H1 (cell line): ENCODE data around the gene EFEMP2. TPM values are rescaled to one million over a fixed set of nuclear protein-coding genes. Genes with fewer than 3 reads are reported as not detected.

Experiments
- CTCF ChIA-PET: fragments of 300-600 bp; sonication (Branson Sonifier 250); formaldehyde crosslinking; loops from one replicate; lab custom pipeline; 2021; ENCODE audit not compliant: partially characterized antibody; lab: Charles Lee
- POLR2A ChIA-PET: fragments of 300-600 bp; sonication (Branson Sonifier 250); formaldehyde crosslinking; loops from one replicate; lab custom pipeline; 2021; ENCODE audit warnings: inconsistent platforms; ENCODE audit not compliant: partially characterized antibody; lab: Charles Lee
- DNase-seq, 2 experiments: peaks; one replicate each; pipeline versions ENCODE4 v3.0.0 to v3.0.0-alpha.2; 2010 to 2022; ENCODE audit warnings: low spot score in 2 of 2, low read depth in 1 of 2, mixed read lengths in 1 of 2
- FAIRE-seq: peaks from 2 replicates; lab custom pipeline; 2011; peaks lifted over from hg19 to GRCh38; lab: Jason Lieb, UNC
- H2AFZ ChIP-seq: 2 replicates; pipeline ENCODE4 v1.8.1; 2012; ENCODE audit warnings: low read length, inconsistent platforms
- H2AK5ac ChIP-seq: 2 replicates; pipeline ENCODE4 v1.6.1; 2013; ENCODE audit warnings: low read depth, low read length
- H2BK120ac ChIP-seq: replicated peaks from 2 replicates; pipeline ENCODE3; 2013; ENCODE audit warnings: low read depth, low read length, inconsistent platforms
- H2BK12ac ChIP-seq: 2 replicates; pipeline ENCODE4 v1.6.1; 2013; ENCODE audit warnings: low read depth, low read length
- H2BK15ac ChIP-seq: 2 replicates; pipeline ENCODE4 v1.6.1; 2013; ENCODE audit warnings: low read length
- H2BK20ac ChIP-seq: 2 replicates; pipeline ENCODE4 v1.6.1; 2013; ENCODE audit warnings: low read length
- H2BK5ac ChIP-seq: 2 replicates; pipeline ENCODE4 v1.6.1; 2013; ENCODE audit warnings: low read depth, low read length
- H3K14ac ChIP-seq: 2 replicates; pipeline ENCODE4 v1.6.1; 2013; ENCODE audit warnings: inconsistent platforms; ENCODE audit not compliant: insufficient read length
- H3K18ac ChIP-seq: 2 replicates; pipeline ENCODE4 v1.6.1; 2013; ENCODE audit warnings: low read length; ENCODE audit errors: extremely low read depth
- H3K23ac ChIP-seq: 2 replicates; pipeline ENCODE4 v1.6.1; 2013; ENCODE audit warnings: inconsistent platforms; ENCODE audit not compliant: insufficient read length
- H3K23me2 ChIP-seq: 2 replicates; pipeline ENCODE4 v1.6.1; 2013; ENCODE audit warnings: low read depth, low read length
- H3K27ac ChIP-seq: 2 replicates; pipeline ENCODE4 v1.6.1; 2011; ENCODE audit warnings: low read depth, low read length, inconsistent platforms
- H3K27me3 ChIP-seq, 4 experiments: replicated peaks in 1 of 4; 1 replicate in 1 of 4; 2 replicates in 3 of 4; pipeline versions ENCODE4 v1.6.1 to v1.8.1; 2011 to 2013; ENCODE audit warnings: low read length in 3 of 4, mild to moderate bottlenecking in 3 of 4, inconsistent platforms in 2 of 4, mixed read lengths in 2 of 4, moderate library complexity in 1 of 4; ENCODE audit not compliant: control insufficient read depth in 3 of 4, insufficient read depth in 3 of 4; ENCODE audit errors: extremely low read depth in 1 of 4
- H3K36me3 ChIP-seq, 4 experiments: 2 replicates each; pipeline versions ENCODE4 v1.6.1 to v1.8.1; 2011 to 2013; ENCODE audit warnings: mild to moderate bottlenecking in 4 of 4, low read length in 3 of 4, moderate library complexity in 2 of 4, control low read depth in 1 of 4, inconsistent platforms in 1 of 4; ENCODE audit not compliant: insufficient read depth in 4 of 4, control insufficient read depth in 2 of 4
- H3K4ac ChIP-seq: replicated peaks from 2 replicates; pipeline ENCODE3; 2013; ENCODE audit warnings: low read length, low read depth, mixed read lengths, inconsistent platforms; ENCODE audit not compliant: insufficient read length
- H3K4me1 ChIP-seq, 4 experiments: replicated peaks in 1 of 4; 1 replicate in 1 of 4; 2 replicates in 3 of 4; pipeline versions ENCODE4 v1.6.1 to v1.8.1; 2011 to 2013; ENCODE audit warnings: low read length in 3 of 4, inconsistent platforms in 2 of 4, mixed read lengths in 1 of 4; ENCODE audit not compliant: insufficient read depth in 4 of 4, control insufficient read depth in 3 of 4
- H3K4me2 ChIP-seq, 2 experiments: 2 replicates each; pipeline versions ENCODE4 v1.6.1 to v1.8.1; 2011 to 2013; ENCODE audit warnings: low read depth in 2 of 2, low read length in 2 of 2, control low read depth in 1 of 2, inconsistent platforms in 1 of 2, mild to moderate bottlenecking in 1 of 2; ENCODE audit not compliant: insufficient read depth in 1 of 2
- H3K4me3 ChIP-seq, 4 experiments: fragments of 200-600, 300-600 bp in 1 of 4; sonication (generic), shearing (Covaris generic), sonication (Bioruptor Twin) in 1 of 4; 2 replicates each; pipeline versions ENCODE4 v1.5.1 to v1.8.1; 2011 to 2016; ENCODE audit warnings: low read length in 4 of 4, low read depth in 3 of 4, control low read depth in 2 of 4, inconsistent platforms in 2 of 4, mild to moderate bottlenecking in 2 of 4, mixed read lengths in 1 of 4, moderate library complexity in 1 of 4; ENCODE audit not compliant: insufficient read depth in 2 of 4; ENCODE audit errors: extremely low read depth in 1 of 4
- H3K56ac ChIP-seq: replicated peaks from 2 replicates; pipeline ENCODE3; 2013; ENCODE audit warnings: low read depth, mild to moderate bottlenecking, mixed read lengths, low read length, inconsistent platforms; ENCODE audit not compliant: insufficient read length
- H3K79me1 ChIP-seq: 2 replicates; pipeline ENCODE4 v1.6.1; 2013; ENCODE audit warnings: low read depth, low read length, control low read depth
- H3K79me2 ChIP-seq, 2 experiments: 2 replicates each; pipeline versions ENCODE4 v1.6.1 to v1.8.1; 2012 to 2013; ENCODE audit warnings: low read length in 2 of 2, mild to moderate bottlenecking in 2 of 2, inconsistent platforms in 1 of 2; ENCODE audit not compliant: insufficient read depth in 2 of 2, control insufficient read depth in 1 of 2
- H3K9ac ChIP-seq, 4 experiments: replicated peaks in 1 of 4; 1 replicate in 1 of 4; 2 replicates in 3 of 4; pipeline versions ENCODE4 v1.6.1 to v1.8.1; 2011 to 2013; ENCODE audit warnings: low read depth in 3 of 4, low read length in 3 of 4, control low read depth in 2 of 4, mild to moderate bottlenecking in 2 of 4, moderate library complexity in 2 of 4, inconsistent platforms in 1 of 4; ENCODE audit errors: extremely low read depth in 1 of 4
- H3K9me3 ChIP-seq, 2 experiments: 2 replicates each; pipeline versions ENCODE4 v1.6.1 to v1.8.1; 2012 to 2013; ENCODE audit warnings: mild to moderate bottlenecking in 2 of 2, moderate library complexity in 2 of 2, control low read depth in 1 of 2, inconsistent platforms in 1 of 2, low read depth in 1 of 2, low read length in 1 of 2, mixed read lengths in 1 of 2; ENCODE audit not compliant: insufficient read depth in 2 of 2
- H4K20me1 ChIP-seq, 2 experiments: replicated peaks in 1 of 2; 2 replicates each; pipeline versions ENCODE3 to v1.8.1; 2011 to 2013; ENCODE audit warnings: inconsistent platforms in 2 of 2, low read length in 2 of 2, mild to moderate bottlenecking in 1 of 2; ENCODE audit not compliant: insufficient read depth in 2 of 2, control insufficient read depth in 1 of 2
- H4K5ac ChIP-seq: 2 replicates; pipeline ENCODE4 v1.6.1; 2013; ENCODE audit warnings: low read length, low read depth, mixed read lengths, inconsistent platforms; ENCODE audit not compliant: insufficient read length
- H4K8ac ChIP-seq: 2 replicates; pipeline ENCODE4 v1.8.0; 2013; ENCODE audit warnings: mild to moderate bottlenecking, moderate library complexity, low read length, inconsistent platforms; ENCODE audit not compliant: insufficient read depth; ENCODE audit errors: extremely low read depth
- H4K91ac ChIP-seq: replicated peaks from 2 replicates; pipeline ENCODE3; 2013; ENCODE audit warnings: low read length, mixed read lengths, inconsistent platforms; ENCODE audit not compliant: insufficient read length
- EP300 ChIP-seq, 2 experiments: IDR thresholded peaks; 1 replicate in 1 of 2; 2 replicates in 1 of 2; pipeline ENCODE4 v1.6.1; 2011 to 2012; ENCODE audit warnings: low read depth in 2 of 2, low read length in 2 of 2, mild to moderate bottlenecking in 2 of 2, borderline replicate concordance in 1 of 2, inconsistent platforms in 1 of 2, moderate library complexity in 1 of 2
- KDM5A ChIP-seq: fragments of 200-600 bp; IDR thresholded peaks from 2 replicates; pipeline ENCODE4 v1.7.1; 2012; ENCODE audit warnings: mild to moderate bottlenecking, low read length, inconsistent platforms, mixed read lengths
- SIRT6 ChIP-seq: IDR thresholded peaks from one replicate; pipeline ENCODE4 v1.7.1; 2012; ENCODE audit warnings: low read length, inconsistent platforms
- SP4 ChIP-seq: IDR thresholded peaks from 2 replicates; pipeline ENCODE4 v1.6.1; 2012; ENCODE audit warnings: low read length, inconsistent platforms
- WGBS, 2 experiments: shearing (Covaris generic) in 1 of 2; methylation state at CpG; one replicate each; pipeline versions ENCODE4 v1.1.6 to v1.1.7; 2013 to 2015; ENCODE audit warnings: low lambda C conversion rate in 2 of 2, mixed read lengths in 2 of 2, inconsistent platforms in 1 of 2, low coverage in 1 of 2, missing lambda C conversion rate in 1 of 2; ENCODE audit not compliant: insufficient replicate concordance in 2 of 2, insufficient coverage in 1 of 2, insufficient read length in 1 of 2; ENCODE audit errors: extremely low coverage in 1 of 2, missing lambda C conversion rate in 1 of 2; 5-methylcytosine and 5-hydroxymethylcytosine counted together
- polyA plus RNA-seq, 7 experiments: library from polyadenylated mRNA; depleted of rRNA in 3 of 7; stranded (reverse) in 5 of 7; unstranded in 2 of 7; fragments of >200 nt in 5 of 7; fragments of 200-250 nt in 2 of 7; gene quantifications; 1 replicate in 5 of 7; 2 replicates in 1 of 7; 4 replicates in 1 of 7; pipeline versions ENCODE4 v1.2.1 to v1.2.3, GENCODE V29; 2011 to 2013; ENCODE audit warnings: missing spikeins in 2 of 7, mixed read lengths in 2 of 7
- total RNA-seq: library from RNA; stranded (reverse); fragmentation: NEBNext Ultra II Directional; extraction: Animal tissue kit (Norgen Biotek cat#: 25700); gene quantifications from 2 replicates; pipeline ENCODE4 v1.2.1, GENCODE V29; 2021
- TF ChIP-seq, protein P1 (sequence below): IDR thresholded peaks from 2 replicates; pipeline ENCODE4 v1.6.1; 2011; ENCODE audit warnings: low read length, improper control_type of control experiment

EFEMP2 gene
- total and polyA plus RNA-seq, 2 of the 8 experiments (the other 6 are each of a cell fraction or from before 2014, with no cell fraction given): 8.8 to 17.2 TPM

DNA sequence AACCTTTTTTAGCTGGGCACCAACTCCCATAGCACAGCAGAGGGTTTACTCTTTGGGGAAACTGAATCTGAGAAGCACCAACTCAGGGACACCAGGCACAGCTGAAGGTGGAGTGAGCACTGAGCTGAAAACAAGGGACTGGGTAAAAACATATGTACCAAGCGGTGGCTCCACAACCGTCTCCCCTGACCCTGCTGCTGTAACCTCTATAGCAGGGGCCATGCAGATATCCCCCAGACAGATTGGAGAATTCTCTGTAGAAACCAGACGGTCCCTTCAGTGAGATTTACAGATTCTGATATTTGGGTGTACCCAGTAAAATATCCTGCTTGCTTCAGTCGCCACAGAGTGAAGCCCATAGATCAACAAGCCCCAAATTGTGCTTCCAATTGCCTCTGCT is 43.1 kb downstream of the EFEMP2 start:
- H4K91ac ChIP-seq: no peak overlapping the region
- H2BK12ac ChIP-seq: no peak overlapping the region
- FAIRE-seq (no peak), DNase-seq (no peak)
- ChIA-PET CTCF (interaction anchor here (0.6 to 19.6 kb wide), 9 partner anchors 12 to 203 kb away, joined by 3 to 347 read pairs (median 4); partner anchors contain the start of gene AP5B1), POLR2A (interaction anchor here (0.6 to 1.5 kb wide), 6 partner anchors 11 to 209 kb away, joined by 3 to 4 read pairs (median 4); partner anchors contain the start of gene MUS81)
- H2AK5ac ChIP-seq: no peak overlapping the region
- no peak overlapping the region for H4K8ac ChIP-seq
- no peak overlapping the region for H3K4me3 ChIP-seq
- H2BK5ac ChIP-seq: no peak overlapping the region
- H3K14ac ChIP-seq: no peak overlapping the region
- H3K27ac ChIP-seq: no peak overlapping the region
- H3K79me1 ChIP-seq: no peaks in the 10 kb centered on the region; the same call in 1 of the 2 replicates
- peaks cover 17% of the 10 kb centered on the region for H3K23me2 ChIP-seq
- no peak overlapping the region for H2BK120ac ChIP-seq
- peaks cover 0 to 9% (median 5%) of the 10 kb centered on the region in 4 experiments; a peak in 4 of 7 replicates for H3K27me3 ChIP-seq
- no peak overlapping the region for H2BK20ac ChIP-seq
- H3K23ac ChIP-seq: no peak overlapping the region
- H3K4me1 ChIP-seq: peaks cover 0 to 6% (median 5%) of the 10 kb centered on the region in 4 experiments; a peak in 6 of 7 replicates
- no peak overlapping the region for H3K56ac ChIP-seq
- H4K20me1 ChIP-seq: peaks cover 0 to 4% of the 10 kb centered on the region in 2 experiments
- H3K4me2 ChIP-seq: no peak overlapping the region
- no peak overlapping the region for H2BK15ac ChIP-seq
- H3K79me2 ChIP-seq: peaks cover 0 to 3% of the 10 kb centered on the region in 2 experiments; a peak in 1 of 4 replicates
- H4K5ac ChIP-seq: no peak overlapping the region
- H3K18ac ChIP-seq: no peak overlapping the region
- H3K36me3 ChIP-seq: no peaks in the 10 kb centered on the region; a peak in 1 of 8 replicates
- no peak overlapping the region for H2AFZ ChIP-seq
- WGBS, 2 experiments: 85% methylated on average over 4 of the region's 4 CpGs; no CpG with 5 or more reads in 1 of the 2 experiments
- no peak overlapping the region for H3K4ac ChIP-seq
- no peak overlapping the region; a peak in 1 of 7 replicates for H3K9ac ChIP-seq
- H3K9me3 ChIP-seq: no peaks in the 10 kb centered on the region
- TF ChIP-seq EP300 (IDR thresholded peaks at IDR 0.05; ENCODE audit: borderline replicate concordance in 1 of 2, low read depth in 2 of 2, low read length in 2 of 2) (no peak), SIRT6 (no peak), SP4 (no peak), KDM5A (no peak)
- TF ChIP-seq, protein P1, sequence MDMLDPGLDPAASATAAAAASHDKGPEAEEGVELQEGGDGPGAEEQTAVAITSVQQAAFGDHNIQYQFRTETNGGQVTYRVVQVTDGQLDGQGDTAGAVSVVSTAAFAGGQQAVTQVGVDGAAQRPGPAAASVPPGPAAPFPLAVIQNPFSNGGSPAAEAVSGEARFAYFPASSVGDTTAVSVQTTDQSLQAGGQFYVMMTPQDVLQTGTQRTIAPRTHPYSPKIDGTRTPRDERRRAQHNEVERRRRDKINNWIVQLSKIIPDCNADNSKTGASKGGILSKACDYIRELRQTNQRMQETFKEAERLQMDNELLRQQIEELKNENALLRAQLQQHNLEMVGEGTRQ: no peak
